Activated CD8-positive, alpha-beta memory T cell treated with anti-CD3 and anti-CD28 coated beads, Interleukin-2, amount 50 U/mL, for 24 hours (primary cell): Measurements from ENCODE around the gene CTBP2.

Experiments used
- DNase-seq: peaks from one replicate; pipeline ENCODE4 v3.0.0-alpha.2; 2020; ENCODE audit errors: extremely low read depth

Gene CTBP2

DNA sequence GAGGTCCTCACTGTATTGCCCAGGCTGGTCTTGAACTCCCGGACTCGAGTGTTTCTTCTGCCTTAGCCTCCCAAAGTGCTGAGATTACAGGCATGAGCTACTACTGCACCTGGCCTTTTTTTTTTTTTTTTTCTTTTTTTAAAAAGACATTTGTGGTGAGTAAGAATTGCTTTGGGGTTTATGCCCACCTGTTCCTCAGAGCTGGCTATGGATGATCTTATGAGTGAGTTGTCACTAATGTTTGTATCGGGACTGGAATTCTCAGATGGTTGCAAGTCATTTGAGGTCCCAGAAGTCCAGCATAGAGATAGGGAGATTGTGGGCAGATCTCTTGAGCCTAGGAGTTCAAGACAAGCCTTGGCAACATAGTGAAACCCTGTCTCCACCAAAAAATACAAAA lies 183.2 kb downstream of the CTBP2 start:
- no peak for DNase-seq

DNA sequence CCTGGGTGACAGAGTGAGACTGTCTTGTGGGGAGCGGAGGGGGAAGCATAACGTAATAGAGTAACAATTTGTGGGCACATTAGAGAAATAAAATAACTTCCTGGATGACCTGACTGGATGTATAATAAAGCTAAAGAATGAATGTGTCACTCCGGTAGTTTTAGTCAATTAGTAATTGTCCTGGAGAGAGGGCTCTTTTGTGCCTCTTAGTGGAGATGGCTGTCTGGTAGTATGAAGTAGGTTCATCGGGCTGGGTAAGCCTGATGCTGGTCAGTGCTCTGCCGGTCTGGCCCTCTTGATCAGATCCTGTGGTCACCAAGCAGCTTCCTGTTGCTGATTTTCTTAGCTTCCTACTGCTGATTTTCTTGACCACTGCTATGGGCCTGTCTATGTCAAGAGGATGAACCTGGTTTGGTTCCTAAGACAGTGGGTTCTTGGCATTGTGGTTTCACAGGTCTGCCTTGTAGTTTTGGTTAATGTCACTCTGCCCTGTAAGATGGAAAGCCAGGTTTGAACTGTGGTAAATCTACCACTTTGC lies 184.3 kb downstream of the CTBP2 start:
- DNase-seq = no peak

DNA sequence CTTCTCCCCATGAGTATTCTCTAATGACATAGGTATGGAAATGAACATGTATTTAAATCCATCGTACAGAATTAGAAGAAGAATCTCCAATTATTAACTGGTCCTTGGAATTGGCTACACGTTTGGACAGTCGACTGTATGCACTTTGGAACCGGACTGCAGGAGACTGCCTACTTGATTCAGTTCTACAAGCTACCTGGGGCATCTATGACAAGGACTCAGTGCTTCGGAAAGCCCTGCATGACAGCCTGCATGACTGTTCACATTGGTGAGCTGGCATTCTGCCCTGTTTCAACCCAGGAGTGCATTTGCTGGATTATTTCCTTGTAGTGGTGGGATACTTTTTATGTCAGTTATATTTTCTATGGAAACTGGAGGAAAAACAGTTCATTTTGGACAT lies 186.2 kb downstream of the CTBP2 start:
- DNase-seq = no peak

DNA sequence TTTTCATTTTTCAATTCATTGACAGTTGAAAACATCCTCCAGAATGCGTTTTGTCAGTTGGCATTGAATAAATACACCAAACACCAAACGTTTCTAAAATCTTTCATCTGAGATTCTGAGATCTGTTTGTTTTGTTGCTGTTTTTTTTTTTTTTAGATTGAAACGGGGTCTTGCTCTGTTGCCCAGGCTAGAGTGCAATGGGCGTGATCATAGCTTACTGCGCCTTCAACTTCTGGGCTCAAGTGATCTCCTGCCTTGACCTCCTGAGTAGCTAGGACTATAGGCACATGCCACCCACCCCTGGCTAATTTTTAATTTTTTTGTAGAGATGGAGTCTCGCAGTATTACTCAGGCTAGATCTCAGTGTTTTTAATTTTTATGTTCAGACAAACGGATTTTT lies 187.7 kb downstream of the CTBP2 start:
- DNase-seq = no peak

DNA sequence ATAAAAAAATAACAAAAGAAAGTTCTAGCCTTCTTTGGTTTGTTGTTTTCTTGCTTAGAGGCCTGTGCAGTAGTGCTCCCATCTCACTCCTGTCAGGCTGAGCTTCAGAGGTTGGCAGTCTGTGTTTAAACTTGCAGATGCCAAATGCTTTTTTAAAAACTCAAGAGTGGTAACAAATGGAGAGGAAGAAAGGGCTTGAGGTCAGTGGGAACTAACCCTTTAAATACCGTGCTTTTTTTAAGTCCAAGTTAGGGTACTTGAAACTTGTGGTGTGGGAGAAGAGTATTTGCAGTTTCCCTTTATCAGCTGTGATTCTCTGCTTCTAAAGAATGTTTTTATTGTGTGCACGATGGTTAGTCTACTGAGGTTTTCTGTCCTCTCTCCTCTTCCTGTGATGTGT lies 189.1 kb downstream of the CTBP2 start:
- DNase-seq = no peak

DNA sequence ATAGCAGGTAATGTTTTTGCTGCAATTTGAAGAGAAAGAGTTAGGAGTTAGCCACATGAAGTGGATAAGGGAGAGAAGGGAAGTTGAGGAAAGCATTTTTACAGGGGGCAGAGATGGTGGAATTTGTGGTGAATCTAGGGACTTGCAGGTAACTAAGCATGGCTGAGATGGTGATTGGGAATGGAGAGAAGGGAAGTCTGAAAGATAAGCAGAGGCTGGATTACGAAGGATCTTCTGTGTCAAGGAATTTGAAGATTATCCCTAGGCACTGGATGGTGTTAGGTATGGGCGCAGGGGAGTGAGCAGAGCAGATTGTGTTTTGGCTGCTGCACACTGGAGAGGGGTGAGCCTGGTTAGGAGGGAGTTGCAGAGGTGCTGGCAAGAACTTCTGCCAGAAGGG lies 193.1 kb downstream of the CTBP2 start:
- DNase-seq = no peak

DNA sequence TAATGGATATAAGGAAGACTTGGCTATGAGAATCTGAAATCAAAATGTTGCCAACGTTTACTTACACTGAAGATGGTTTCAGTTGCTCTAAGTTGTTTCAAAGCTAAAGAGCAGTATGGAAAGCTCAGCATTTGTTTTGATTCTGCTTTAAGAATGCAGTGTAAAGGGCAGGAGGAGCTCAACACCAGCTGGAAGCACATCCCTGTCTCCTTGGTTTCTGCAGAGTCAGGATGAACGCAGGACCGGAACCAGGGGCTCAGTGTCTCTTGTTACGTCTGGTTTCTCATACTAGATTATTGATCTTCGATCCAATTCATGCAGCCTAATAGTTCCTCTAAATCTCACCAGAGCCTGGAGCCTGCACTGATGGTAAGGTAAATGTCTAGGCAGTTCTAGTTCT lies 194.4 kb downstream of the CTBP2 start:
- DNase-seq = no peak

DNA sequence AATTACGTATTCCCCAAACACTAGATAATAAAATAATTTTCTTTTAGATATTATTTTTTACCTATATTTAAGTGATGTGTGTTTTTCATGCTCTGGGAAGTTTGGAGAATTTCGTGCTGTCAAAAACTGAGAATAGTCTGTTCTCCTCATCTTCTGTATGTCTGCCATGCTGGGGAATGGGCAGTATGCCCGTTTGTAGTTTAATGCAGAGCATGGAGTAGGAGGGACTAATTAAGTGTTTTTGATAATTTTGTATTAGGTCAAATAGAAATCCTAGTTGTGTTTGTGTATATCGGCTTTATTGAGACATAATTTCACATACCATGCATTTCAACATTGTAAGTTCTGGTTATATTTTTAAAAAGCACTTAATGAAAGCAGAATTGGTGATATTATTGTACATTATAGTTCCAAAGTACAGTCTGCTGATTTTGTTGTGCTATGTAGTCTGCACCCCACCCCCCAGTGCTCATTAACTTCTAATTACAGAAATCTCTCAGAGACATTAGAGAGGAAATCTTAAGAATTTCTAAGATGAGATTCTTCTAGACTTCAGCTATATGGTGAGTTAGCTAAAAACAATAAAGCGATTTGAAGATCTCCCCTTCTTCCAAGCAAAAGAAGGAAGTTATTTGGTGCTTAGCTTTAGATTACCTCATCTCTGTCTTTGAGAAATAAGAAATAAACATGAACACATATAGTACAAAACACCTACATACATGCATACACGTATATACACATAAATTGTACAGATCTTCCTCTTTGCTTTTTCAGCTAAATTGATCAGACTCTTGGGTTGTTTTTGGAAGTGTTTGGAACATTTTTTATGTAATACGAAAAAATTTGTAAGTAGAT lies 196.3 kb downstream of the CTBP2 start:
- no peak for DNase-seq

DNA sequence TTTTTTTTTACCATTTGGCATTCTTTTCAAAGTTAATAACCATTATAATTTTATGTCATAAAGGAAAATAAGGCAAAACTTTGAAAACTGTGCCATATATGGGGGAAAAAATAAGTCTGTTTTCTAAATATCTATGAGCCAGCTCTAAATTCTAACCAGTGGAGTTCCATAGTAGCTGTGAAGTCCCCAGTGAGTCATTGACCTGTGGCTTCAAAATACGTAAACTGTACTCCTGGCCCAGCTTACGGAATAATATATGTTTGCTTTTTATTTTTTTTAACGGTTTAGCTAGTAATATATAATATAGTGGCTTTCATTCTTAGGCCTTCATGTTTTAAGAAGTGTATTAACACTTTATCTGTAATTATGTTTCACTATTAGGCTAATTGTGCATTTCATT lies 197.9 kb downstream of the CTBP2 start:
- no peak for DNase-seq

DNA sequence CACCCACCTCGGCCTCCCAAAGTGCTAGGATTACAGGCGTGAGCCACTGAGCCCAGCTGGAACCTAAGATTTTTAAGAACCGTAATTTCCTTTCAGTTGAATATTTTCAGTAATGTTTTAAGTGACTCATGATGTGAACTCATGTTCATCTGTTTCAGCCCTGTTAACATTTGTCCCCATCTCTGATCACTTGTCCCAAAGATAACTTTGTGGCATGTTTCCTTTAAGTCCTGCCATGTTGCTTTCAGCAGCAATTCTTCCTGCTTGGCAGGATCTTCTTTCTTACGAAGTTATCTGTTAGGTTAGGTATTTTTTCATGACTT lies 199.2 kb downstream of the CTBP2 start:
- no peak for DNase-seq

DNA sequence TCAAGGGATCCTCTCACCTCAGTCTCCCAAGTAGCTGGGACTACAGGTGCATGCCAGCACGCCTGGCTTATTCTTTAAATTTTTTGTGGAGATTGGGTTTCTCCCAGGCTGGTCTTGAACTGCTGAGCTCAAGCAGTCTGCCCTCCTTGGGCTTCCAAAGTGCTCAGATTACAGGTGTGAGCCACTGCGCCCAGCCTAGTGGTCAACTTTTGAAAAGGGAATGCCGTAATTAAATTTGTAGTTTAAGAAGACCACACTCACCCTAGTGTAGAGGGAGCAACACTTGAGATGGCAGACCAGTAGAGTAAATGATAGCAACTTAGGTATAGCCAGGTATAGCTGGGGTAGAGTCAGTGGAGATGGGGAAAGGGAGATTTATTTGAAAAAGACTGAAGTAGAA lies 200.8 kb downstream of the CTBP2 start:
- DNase-seq = no peak

DNA sequence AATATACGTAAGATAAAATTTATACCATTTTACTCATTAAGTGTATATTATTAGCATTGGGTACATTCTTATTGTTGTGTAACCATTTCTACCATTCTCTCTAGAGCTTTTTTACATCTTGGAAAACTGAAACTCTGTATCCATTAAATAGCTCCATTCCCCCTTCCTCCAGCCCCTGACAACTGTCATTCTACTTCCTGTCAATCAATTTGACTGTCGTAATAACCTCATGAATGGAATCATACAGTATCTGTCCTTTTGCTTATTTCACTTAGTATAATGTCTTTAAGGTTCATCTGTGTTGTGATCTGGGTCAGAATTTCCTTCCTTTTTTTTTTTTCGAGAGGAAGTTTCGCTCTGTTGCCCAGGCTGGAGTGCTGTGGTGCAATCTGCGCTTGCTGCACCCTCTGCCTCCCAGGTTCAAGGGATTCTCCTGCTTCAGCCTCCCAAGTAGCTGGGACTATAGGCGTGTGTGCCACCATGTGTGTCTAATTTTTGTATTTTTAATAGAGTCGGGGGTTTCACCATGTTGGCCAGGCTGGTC lies 202.9 kb downstream of the CTBP2 start:
- DNase-seq = no peak

DNA sequence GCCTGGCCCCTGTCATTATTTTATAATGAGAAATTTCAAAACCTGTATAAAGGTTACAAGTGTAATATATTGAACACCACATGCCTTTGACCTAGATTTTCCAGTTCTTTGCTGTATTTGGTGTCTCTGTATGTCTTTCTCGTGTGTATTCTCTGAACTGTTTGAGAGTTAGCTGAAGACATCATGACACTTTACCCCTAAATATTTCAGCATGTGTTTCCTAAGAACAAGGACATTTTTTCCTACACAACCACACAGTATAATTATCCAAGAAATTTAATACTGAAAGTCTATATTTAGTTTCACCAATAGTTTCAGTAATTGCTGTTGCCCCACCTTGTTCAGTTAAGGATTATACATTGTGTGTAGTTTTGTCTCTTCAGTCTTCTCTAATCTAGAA lies 203.6 kb downstream of the CTBP2 start:
- DNase-seq = no peak

DNA sequence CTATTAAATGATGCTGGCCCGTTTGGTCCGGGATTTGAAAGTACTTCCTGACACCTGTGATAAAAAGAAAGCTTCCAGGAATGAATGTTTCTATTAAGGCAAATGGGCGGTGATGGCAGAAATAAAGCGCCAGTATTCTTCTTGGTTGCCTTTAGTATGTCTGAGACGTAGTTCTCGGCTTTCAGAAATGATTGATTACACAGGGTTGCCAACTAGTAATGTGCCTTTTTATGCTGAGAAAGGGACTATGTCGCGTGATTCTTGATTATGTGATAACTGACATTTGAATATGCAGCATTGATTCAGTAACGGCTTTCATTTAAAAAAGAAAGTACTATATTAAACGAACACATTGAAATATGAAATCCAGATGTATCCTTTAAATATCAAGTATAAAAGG lies 204.5 kb downstream of the CTBP2 start:
- no peak for DNase-seq

DNA sequence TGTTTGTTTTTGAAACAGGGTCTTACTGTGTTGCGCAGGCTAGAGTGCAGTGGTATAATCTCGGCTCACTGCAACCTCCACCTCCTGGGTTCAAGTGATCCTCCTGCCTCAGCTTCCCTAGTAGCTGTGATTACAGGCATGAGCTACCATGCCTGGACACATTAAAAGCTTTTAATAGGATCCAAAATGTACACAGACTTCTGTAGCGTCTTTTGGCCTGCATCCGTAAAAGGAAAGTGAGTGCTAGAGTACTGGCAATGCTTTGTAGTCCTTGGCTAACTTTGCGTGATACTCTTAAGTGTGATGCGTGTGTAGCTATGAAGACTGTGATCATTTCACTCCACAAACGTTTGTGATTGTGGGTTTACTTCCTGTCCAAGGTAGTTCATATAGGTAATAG lies 205.1 kb downstream of the CTBP2 start:
- no peak for DNase-seq

DNA sequence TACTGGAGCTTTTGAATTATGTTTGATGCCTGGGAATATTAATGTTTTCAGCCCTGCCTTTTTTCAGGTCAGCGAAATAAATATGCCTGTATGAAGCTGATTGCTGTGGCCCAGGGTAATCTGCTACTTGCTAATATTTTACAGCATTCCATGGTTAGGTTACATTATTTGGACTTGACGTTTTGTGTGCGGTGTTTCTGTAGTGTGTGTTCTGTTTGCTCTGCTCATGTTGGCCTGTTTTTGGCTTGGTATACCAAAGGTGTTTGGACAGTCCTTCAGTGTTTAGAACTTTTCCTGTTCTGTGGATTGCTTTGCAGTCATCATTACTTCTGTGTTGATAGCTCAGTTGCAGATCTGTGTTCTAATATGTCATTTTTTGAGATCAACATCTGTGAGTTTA lies 206.9 kb downstream of the CTBP2 start:
- no peak for DNase-seq

DNA sequence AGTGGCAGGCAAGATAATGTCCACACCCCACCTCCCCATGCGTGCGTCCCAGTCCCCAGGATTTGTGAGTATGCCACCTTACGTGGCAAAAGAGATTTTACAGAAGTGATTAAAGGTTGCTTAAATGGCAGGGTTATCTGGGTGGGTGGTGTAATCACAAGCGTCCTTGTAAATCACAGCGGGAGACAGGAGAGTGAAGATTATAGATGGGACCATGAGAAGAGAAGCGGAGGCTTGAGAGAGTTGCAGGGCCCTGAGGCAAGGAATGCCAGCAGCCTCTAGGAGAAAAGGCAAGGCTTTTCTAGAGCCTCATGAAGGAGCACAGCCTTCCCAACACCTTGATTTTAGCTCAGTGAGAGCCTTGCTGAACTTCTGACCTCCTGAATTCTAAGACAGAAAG lies 208.2 kb downstream of the CTBP2 start:
- no peak for DNase-seq

DNA sequence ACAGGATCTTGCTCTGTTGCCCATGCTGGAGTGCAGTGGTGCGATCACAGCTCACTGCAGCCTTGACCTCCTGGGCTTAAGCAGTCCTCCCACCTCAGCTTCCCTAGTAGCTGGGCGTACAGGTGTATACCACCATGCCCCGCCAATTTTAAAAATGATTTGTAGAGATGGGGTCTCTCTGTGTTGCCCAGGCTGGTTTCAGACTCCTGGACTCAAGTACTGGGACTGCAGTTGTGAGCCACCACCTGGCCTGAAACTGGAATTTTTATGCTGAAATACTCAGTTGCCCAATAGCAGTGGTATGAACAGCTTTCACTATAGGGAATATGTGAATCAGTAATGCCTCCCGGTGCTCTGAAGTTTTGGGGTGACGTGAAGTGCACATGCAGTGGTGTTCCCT lies 210.8 kb downstream of the CTBP2 start:
- no peak for DNase-seq

DNA sequence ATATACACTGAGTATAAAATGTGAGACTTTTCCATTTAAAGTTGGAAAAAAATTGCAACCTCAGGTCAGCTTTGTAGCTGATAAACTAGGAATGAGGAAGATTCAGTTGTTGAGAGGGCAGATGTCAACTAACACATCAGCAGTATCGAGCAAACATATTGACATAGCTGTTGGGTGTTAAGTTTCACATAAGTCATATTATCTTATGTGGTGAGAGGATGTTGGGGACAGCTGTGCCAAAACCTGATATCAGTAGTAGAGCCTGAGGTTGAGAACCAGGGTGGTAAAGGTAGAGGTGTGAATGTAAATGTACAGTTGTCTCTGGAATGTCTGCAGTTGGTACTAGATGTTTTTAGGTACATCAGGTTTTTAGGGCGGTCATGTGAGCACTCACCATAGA lies 213.4 kb downstream of the CTBP2 start:
- no peak for DNase-seq

DNA sequence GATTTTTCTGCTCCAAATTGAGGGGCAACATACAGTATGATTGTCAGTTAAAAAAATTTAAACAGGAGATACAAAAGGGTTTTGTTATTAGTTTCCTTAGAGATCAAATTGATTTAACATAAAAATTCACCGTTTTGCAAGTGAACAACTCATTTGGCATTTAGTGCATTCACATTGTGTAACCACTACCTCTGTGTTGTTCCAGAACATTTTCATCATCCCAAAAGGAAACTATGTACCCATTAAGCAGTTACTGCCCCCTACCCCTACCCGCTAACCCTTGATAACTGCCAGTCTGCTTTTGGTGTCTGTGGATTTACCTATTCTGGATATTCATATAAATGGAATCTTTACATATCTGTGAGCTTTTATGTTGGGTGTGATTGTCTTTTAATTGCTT lies 215.4 kb downstream of the CTBP2 start:
- no peak for DNase-seq

DNA sequence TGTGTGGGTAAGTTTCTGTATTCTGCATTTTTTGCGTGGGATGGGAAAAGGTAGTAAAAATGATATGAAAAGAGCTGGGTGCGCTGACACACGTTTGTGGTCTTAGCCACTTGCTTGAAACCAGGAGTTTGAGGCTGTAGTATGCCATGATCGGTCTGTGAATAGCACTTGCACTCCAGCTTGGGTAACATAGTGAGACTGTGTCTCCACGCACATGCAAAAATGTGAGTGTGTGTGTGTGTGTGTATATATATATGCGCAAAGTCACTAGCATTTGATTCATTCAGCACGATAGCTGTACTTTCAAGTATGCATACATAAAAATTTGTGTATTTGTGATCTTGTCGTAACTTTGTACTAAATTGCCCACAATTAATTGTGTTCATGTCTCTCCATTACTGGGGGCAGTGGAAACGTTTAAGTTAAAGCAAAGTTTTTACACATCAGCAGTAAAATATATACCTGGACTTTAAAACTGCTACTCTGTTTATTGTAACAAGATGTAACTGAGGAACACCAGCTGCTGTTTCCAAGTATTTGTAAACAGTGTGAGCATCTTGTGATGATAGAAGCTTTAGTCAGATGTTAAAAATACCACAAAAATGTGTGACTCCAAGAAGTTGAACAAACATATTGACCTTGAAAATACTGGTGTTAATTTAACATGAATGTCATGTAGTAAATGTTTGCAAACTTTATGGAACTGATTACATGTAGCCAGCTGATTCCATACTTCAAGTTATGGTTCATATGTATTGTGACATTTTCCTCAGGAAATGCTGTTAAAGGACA lies 216.9 kb downstream of the CTBP2 start:
- no peak for DNase-seq

DNA sequence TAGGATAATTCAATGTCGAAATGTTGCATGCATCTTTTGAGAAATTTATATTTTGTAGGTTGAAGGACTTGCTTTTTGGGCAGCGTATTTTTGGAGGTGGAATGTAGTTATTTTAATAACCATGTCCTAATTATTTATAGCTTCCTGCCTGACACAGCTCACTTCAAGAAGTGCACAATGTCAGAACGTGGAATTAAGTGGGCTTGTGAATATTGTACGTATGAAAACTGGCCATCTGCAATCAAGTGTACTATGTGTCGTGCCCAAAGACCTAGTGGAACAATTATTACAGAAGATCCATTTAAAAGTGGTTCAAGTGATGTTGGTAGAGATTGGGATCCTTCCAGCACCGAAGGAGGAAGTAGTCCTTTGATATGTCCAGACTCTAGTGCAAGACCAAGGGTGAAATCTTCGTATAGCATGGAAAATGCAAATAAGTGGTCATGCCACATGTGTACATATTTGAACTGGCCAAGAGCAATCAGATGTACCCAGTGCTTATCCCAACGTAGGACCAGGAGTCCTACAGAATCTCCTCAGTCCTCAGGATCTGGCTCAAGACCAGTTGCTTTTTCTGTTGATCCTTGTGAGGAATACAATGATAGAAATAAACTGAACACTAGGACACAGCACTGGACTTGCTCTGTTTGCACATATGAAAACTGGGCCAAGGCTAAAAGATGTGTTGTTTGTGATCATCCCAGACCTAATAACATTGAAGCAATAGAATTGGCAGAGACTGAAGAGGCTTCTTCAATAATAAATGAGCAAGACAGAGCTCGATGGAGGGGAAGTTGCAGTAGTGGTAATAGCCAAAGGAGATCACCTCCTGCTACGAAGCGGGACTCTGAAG lies 217.8 kb downstream of the CTBP2 start:
- no peak for DNase-seq
